Right lobe of liver (tissue), 4 donors: Measurements from ENCODE around the gene NAXE.

Experiments
- CTCF ChIP-seq, 4 donors: fragments of 200-600 bp in 3 of 4; fragments of 450-650 bp in 1 of 4; IDR thresholded peaks; one replicate each; pipeline versions ENCODE4 v1.5.1 to v1.8.0; 2016 to 2022; ENCODE audit warnings: antibody characterized with exemption in 4 of 4, mild to moderate bottlenecking in 2 of 4
- POLR2A ChIP-seq: fragments of 450-650 bp; IDR thresholded peaks from one replicate; pipeline ENCODE4 v1.6.1; 2017; ENCODE audit warnings: antibody characterized with exemption, mild to moderate bottlenecking
- donor health status: DM: no; HTN: no; CAD: no.
- donor health status: DM: no; HTN: no; CAD: no.
- donor health status: DM: no; HTN: yes; CAD: no.

DNA sequence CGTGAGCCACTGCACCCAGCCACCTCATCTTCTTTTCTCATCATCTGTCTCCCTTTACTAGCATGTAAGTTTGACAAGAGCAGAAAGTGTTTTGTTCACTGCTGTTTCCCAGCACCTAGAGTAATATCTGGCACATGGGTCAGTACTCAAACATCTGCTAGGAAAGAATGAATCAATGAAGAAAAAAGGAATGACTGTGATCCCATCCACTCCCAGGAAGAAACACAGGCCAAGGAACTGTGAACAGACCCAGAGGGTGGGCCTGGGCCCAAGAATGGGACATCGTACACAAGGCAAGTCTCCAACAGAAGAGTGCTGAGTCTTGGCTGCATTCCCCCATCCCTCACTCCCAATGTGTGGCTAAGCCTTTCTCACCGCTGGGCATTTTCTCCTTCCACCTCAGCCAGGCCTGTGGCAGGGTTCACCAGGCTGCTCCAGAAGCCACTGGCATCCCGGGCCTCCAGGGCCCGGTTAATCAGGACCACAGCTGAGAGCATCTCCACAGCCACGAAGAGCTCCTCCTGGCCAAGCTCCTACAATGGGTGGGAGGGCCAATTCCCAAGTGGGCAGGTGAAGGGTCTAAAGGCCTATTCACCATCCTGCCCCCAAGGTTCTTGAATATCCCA is 37.6 kb upstream of the NAXE start:
- TF ChIP-seq POLR2A (no peak), CTCF (IDR thresholded peaks at IDR 0.05) (no peak)
